K562 (cell line): Measurements from ENCODE around the gene GCGR. TPM values are rescaled to one million over a fixed set of nuclear protein-coding genes. Genes with fewer than 3 reads are reported as not detected.

Source experiments
- FOXM1 ChIP-seq, 2 experiments: fragments of 450-650 bp in 1 of 2; sonication (generic) in 1 of 2; formaldehyde crosslinking in 1 of 2; IDR thresholded peaks; 2 replicates each; pipeline versions ENCODE4 v1.6.1 to v1.9.0; 2017 to 2022; ENCODE audit warnings: low read depth in 2 of 2, mild to moderate bottlenecking in 2 of 2, missing genetic modification reagents in 1 of 2, moderate library complexity in 1 of 2
- GABPB1 ChIP-seq: sonication (generic); formaldehyde crosslinking; IDR thresholded peaks from 2 replicates; pipeline ENCODE4 v1.8.0; 2022; ENCODE audit warnings: mild to moderate bottlenecking, missing genetic modification reagents
- PHF21A ChIP-seq: fragments of 450-650 bp; IDR thresholded peaks from 2 replicates; pipeline ENCODE4 v1.6.1; 2017; ENCODE audit warnings: low read depth, borderline replicate concordance
- U2AF2 ChIP-seq: fragments of 200-400 bp; formaldehyde crosslinking; optimal IDR thresholded peaks from 2 replicates; pipeline ENCODE3; 2017; ENCODE audit warnings: low read depth, mild to moderate bottlenecking, low read length
- ZNF12 ChIP-seq: sonication (generic); formaldehyde crosslinking; IDR thresholded peaks from 2 replicates; pipeline ENCODE4 v1.4.0; 2020; ENCODE audit warnings: mild to moderate bottlenecking, missing genetic modification reagents
- ZNF764 ChIP-seq: fragments of 250-450 bp; sonication (Bioruptor Pico); IDR thresholded peaks from 2 replicates; pipeline ENCODE4 v1.4.0; 2020; ENCODE audit warnings: low read depth, mild to moderate bottlenecking, moderate library complexity
- polyA plus RNA-seq, 8 experiments: library from polyadenylated mRNA; depleted of rRNA in 4 of 8; stranded (reverse) in 5 of 8; unstranded in 3 of 8; fragments of >200 nt; fragmentation: Nextera tagmentation in 2 of 8; fragmentation: Illumina TruSeq in 1 of 8; extraction: Ambion mirVana in 2 of 8; extraction: Trizol in 1 of 8; gene quantifications; 2 replicates each; pipeline versions ENCODE4 v1.2.1 to v1.2.3, GENCODE V29; 2011 to 2014; ENCODE audit warnings: inconsistent platforms in 1 of 8, missing spikeins in 1 of 8
- total RNA-seq, 7 experiments: library from RNA; depleted of rRNA in 6 of 7; stranded (reverse); fragments of >200 nt in 6 of 7; fragmentation: Illumina TruSeq in 2 of 7; extraction: Trizol in 2 of 7; gene quantifications; 2 replicates each; pipeline versions ENCODE4 v1.2.1 to v1.2.3, GENCODE V29; 2011 to 2021; ENCODE audit warnings: low replicate concordance in 1 of 7
- TF ChIP-seq, protein P1 (sequence below), 2 experiments: fragments of 450-650 bp; formaldehyde crosslinking in 1 of 2; IDR thresholded peaks; 2 replicates each; pipeline versions ENCODE4 v1.4.0 to v1.6.1; 2014 to 2020; ENCODE audit warnings: mild to moderate bottlenecking in 2 of 2, borderline replicate concordance in 1 of 2, low read depth in 1 of 2
- TF ChIP-seq, protein P2 (sequence below): sonication (generic); formaldehyde crosslinking; IDR thresholded peaks from 2 replicates; pipeline ENCODE4 v1.8.1; 2022; ENCODE audit warnings: missing genetic modification reagents
- TF ChIP-seq, protein P3 (sequence below): sonication (generic); formaldehyde crosslinking; IDR thresholded peaks from 2 replicates; pipeline ENCODE4 v1.9.0; 2022; ENCODE audit warnings: mild to moderate bottlenecking, missing genetic modification reagents

GCGR gene
- total and polyA plus RNA-seq, 9 of the 15 experiments (the other 6 are each of a cell fraction or from before 2014, with no cell fraction given), result not detected

DNA sequence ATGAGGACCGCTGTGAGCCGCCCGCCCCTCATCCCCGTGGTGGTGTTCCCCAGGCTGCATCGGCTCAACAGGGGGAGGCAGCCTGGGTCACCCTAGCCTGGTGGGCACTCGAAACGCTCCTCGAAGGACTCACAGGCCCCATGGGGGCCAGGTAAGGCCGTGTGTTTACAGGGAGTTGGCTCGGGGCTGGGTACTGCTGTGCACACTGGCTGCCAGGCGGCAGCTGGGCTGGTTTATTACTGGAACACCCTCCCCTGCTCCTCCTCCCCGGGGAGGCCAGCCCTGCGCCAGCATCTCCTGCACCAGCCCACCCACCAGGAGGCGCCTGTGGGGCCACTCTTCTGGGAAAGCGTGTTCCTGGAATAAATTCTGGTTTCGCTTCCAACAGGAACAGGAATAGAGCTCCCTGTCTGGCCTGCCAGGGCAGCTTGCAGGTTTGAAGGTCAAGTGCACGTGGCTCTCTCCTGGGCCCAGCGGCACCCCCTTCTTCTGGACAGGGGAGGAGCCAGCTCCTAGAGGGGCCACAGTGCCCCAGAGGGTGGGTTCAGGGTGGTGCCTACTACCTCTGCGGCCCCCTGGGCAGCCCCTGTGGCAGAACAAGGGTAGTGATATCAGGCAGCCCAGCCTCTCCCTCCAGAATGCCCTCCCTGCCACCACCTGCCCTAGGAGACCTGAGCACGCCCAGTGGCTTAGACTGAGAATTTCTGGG lies 17.8 kb downstream of the GCGR start (continued):
- TF ChIP-seq, protein P1, sequence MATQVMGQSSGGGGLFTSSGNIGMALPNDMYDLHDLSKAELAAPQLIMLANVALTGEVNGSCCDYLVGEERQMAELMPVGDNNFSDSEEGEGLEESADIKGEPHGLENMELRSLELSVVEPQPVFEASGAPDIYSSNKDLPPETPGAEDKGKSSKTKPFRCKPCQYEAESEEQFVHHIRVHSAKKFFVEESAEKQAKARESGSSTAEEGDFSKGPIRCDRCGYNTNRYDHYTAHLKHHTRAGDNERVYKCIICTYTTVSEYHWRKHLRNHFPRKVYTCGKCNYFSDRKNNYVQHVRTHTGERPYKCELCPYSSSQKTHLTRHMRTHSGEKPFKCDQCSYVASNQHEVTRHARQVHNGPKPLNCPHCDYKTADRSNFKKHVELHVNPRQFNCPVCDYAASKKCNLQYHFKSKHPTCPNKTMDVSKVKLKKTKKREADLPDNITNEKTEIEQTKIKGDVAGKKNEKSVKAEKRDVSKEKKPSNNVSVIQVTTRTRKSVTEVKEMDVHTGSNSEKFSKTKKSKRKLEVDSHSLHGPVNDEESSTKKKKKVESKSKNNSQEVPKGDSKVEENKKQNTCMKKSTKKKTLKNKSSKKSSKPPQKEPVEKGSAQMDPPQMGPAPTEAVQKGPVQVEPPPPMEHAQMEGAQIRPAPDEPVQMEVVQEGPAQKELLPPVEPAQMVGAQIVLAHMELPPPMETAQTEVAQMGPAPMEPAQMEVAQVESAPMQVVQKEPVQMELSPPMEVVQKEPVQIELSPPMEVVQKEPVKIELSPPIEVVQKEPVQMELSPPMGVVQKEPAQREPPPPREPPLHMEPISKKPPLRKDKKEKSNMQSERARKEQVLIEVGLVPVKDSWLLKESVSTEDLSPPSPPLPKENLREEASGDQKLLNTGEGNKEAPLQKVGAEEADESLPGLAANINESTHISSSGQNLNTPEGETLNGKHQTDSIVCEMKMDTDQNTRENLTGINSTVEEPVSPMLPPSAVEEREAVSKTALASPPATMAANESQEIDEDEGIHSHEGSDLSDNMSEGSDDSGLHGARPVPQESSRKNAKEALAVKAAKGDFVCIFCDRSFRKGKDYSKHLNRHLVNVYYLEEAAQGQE (IDR thresholded peaks at IDR 0.05; ENCODE audit: borderline replicate concordance), result peak; percentile 75
- TF ChIP-seq, protein P1 (CRISPR knock-in tag; IDR thresholded peaks at IDR 0.05; ENCODE audit: low read depth), result peak; percentile 22; the same call in 1 of the 2 replicates
- TF ChIP-seq, protein P2, sequence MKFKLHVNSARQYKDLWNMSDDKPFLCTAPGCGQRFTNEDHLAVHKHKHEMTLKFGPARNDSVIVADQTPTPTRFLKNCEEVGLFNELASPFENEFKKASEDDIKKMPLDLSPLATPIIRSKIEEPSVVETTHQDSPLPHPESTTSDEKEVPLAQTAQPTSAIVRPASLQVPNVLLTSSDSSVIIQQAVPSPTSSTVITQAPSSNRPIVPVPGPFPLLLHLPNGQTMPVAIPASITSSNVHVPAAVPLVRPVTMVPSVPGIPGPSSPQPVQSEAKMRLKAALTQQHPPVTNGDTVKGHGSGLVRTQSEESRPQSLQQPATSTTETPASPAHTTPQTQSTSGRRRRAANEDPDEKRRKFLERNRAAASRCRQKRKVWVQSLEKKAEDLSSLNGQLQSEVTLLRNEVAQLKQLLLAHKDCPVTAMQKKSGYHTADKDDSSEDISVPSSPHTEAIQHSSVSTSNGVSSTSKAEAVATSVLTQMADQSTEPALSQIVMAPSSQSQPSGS, result no peak
- TF ChIP-seq ZNF12 (CRISPR knock-in tag) (no peak), PHF21A (peak; percentile 61; the same call in 1 of the 2 replicates), U2AF2 (no peak), ZNF764 (CRISPR knock-in tag) (no peak), FOXM1 (IDR thresholded peaks at IDR 0.05; ENCODE audit: low read depth) (no peak), FOXM1 (CRISPR knock-in tag; IDR thresholded peaks at IDR 0.05; ENCODE audit: low read depth) (no peak), GABPB1 (CRISPR knock-in tag) (peak; percentile 47; the same call in 1 of the 2 replicates)
- TF ChIP-seq, protein P3, sequence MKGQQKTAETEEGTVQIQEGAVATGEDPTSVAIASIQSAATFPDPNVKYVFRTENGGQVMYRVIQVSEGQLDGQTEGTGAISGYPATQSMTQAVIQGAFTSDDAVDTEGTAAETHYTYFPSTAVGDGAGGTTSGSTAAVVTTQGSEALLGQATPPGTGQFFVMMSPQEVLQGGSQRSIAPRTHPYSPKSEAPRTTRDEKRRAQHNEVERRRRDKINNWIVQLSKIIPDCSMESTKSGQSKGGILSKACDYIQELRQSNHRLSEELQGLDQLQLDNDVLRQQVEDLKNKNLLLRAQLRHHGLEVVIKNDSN (CRISPR knock-in tag), result no peak; the same call in 1 of the 2 replicates
